DMS53 (cell line): ENCODE results near the gene TPO.
"Not testable (repeated sequence)": the region's sequence is repeated elsewhere in the genome, so short reads cannot be mapped to it uniquely, and the experiment has no call there.

Source experiments
- DNase-seq: peaks from one replicate; lab custom pipeline; 2025; lab: John Stamatoyannopoulos, UW

Gene TPO

GRCh38 chr2:1556776-1557466, 143.7 kb downstream of the TPO start:
- DNase-seq, result peak; percentile 5

GRCh38 chr2:1557467-1557820, 144.2 kb downstream of the TPO start:
- no peak for DNase-seq

DNA sequence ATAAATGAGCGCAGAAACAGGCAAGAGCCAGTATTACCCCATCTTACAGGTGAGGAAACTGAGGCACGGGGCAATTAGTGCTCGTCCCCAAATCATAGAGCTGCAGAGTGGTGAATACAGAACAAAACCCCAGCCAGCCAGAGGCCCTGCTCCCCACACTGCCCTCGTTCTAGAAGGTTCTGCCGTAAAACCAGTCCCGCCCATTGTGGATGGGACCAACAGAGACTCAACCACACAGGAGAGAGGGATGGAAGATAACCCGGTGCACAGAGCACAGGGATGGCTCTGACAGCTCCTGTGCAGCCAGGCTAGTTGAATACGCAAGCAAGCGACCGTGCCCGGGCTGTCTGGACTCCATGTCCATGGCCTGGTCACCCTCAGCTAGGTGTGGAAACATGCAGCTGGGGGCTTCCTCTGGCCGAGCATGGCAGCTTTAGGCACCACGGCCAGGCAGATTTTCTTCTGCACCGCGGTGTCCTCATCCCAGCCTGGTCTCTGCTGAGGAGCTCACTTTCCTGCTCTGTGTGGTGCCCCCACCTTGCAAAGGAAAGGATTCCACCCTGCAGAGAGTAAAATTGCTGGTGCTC, 146.4 kb downstream of the TPO start:
- no peak for DNase-seq

- no peak for DNase-seq
Observed at GRCh38 chr2:1561259-1561658, 148.0 kb downstream of the TPO start.

DNA sequence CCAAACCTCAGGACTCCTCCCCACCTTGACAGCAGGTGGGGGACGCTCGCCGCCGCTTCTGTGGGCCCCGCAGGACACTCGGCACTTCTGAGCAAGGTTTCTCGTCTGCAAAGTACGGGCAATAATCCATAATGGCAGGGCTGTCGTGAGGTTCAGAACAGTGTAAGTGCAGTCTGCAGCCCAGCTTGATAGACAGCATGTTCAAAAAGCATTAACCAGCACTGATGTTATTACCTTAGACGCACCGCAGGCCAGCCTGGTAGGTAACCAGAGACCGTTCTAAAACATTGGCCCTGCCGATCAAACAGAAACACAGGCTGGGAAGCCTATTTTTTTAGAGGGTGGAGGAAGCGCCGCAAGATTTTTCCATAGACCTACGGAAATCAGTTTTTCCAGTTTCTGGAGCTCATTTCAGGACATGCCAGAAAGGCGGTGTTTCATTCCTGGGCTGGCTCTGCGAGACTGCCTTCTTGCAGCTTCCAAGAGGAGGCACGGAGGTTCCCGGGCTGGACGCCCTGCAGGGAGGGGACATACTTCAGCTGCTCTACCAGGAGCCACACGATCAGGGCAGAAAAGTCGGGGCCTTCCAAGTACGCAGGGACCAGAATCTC, 148.7 kb downstream of the TPO start:
- no peak for DNase-seq

GRCh38 chr2:1563084-1563857, 150.0 kb downstream of the TPO start:
- DNase-seq, result no peak

GRCh38 chr2:1563943-1564891, 151.0 kb downstream of the TPO start:
- no peak for DNase-seq

- DNase-seq, result no peak
Observed at GRCh38 chr2:1567556-1568344, 154.5 kb downstream of the TPO start.

- not testable (repeated sequence) for DNase-seq
Observed at GRCh38 chr2:1568345-1568668, 155.0 kb downstream of the TPO start.

DNA sequence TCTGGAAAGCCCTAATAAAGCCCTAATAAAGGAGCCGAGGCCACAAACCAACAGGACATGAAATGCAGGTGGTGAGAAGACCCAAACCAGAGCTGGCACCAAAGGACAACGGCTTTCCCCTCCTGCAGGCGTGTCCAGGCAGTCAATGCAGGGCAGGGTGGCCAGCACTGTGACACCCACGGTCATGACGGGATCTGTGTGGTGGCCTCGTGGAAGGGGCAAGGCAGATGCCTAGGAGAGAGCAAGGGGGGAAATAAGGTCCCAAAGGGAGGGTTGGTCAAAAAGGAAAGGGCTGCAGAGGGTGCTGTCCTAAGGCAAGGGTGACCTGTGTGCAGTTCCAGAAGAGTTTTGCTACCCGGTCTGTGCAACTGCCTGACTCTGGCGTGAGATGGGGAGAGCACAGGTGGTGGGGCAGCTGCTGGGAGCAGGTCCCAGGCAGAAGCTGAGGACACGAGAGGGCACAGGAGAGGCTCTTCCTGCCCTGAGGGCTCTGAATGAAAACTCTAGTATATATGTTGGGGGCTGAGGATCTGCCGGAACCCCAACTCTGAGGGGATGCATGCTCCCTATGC, 156.7 kb downstream of the TPO start:
- DNase-seq, result no peak

DNA sequence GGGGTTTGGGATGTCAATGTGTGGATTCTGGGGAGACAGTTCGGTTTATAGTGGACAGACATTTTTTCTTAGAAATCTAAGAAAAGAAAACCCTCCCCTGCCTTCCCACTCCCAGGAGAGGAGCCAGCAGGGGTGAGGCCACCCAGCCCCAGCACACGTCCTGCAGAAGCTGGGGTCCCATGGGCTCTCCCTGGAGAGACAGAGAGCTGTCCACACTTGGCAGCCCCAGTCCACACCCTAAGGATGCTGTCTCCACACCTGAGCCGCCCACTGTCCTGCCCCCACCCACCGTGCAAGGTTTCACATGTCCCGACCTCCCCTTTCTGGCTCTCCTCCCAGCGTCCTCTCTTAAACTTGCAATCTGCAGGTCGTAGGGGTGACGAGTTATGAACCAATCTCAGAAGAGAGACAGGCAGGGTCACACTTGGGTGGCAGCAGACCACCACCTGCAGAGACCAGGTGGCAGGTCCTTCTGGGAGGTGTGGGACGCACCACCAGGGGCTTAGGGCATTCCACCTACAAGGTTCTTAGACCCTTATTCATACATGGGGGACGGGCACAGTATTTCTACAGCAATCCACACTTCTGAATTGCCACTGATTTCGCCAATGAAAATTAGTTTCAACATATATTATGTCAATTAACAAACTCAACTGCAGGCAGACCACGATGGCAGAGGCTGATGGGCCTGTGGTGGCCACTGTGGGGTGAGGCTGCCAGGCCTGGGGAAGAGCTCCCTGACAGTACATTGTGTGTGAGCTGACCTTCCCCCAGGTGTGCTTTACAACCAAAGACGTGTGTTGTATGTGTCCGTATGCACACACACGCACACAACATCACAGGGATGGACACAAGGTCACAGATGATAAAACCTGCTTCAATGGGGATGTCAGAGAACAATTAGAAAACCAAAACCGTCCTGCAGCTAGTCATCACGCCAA, 158.5 kb downstream of the TPO start:
- no peak for DNase-seq

DNA sequence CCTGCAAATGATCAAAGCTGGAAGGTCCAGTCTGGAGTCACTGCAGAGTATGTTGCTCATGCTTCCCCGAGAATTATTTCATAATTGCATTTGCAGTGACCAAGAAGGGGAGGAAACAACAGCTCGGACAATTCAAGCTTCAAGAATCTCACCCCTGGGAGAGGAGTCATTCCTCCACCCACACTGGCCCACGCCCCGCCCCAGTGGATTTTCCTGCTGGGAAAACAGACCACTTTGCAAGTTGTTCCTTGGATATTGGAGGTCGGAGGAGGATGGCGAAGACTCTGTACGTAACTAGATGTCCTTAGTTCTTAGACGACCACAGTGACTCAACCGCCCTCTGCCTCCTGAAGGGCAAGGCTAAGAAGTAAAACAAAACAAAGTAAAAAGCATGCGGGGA, 159.4 kb downstream of the TPO start:
- DNase-seq, result no peak

DNA sequence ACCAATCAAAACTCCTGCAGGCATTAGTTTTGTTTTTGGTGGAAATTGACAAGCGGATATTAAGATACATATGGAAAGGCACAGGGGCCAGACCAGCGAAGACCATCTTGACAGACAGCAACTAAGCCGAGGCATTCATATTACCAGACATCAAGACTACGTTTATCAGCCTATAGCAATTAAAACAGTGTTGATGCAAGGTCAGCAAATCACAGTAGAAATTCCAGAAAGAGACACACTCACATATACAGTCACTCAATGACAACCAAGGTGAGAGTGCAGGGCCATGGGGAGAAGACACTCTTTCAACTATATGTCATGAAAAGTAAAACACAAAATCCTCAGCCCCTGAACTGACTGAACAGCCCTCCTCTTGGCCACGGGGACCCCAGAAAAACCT, 164.6 kb downstream of the TPO start:
- no peak for DNase-seq

GRCh38 chr2:1581257-1581964, 168.1 kb downstream of the TPO start:
- not testable (repeated sequence) for DNase-seq

GRCh38 chr2:1581965-1582625, 168.8 kb downstream of the TPO start:
- no peak for DNase-seq

DNA sequence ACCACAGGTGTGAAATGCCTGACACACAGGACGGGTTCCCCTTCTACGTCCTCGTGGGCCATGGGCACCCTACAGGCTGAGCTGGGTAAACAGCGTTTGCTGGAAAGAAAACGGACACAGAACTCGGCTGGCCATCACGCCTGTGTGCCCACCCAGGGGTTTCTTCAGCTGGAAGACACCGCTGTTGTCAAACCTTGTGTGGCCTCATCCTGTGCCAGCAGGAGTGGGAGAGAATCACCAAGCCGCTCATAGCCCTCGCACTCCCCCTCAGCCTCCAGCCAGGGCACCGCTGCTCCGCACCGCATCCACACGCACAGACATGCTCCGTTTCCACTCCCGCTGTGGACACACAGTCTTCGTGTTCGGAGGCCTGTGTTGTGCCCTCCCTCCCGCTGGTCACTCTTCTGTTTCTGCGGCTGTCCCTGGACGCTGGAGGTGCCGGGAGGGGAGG, 169.7 kb downstream of the TPO start:
- DNase-seq, result no peak

GRCh38 chr2:1584051-1584531, 170.8 kb downstream of the TPO start:
- no peak for DNase-seq
